Endothelial cell of umbilical vein (primary cell): ENCODE results near the gene DNAI2. TPM values are rescaled to one million over a fixed set of nuclear protein-coding genes. Genes with fewer than 3 reads are reported as not detected.

ENCODE experiments used
- BruUV-seq: library from RNA; stranded (reverse); fragments of 400-500 nt; replicated peaks from 2 replicates; lab custom pipeline; 2021; lab: Mats Ljungman, UMichigan
- CTCF ChIA-PET: fragments of 300-600, 350-600 bp; sonication (Branson Sonifier 250); formaldehyde crosslinking; loops from one replicate; lab custom pipeline; 2021; ENCODE audit warnings: antibody characterized with exemption, inconsistent platforms; lab: Charles Lee
- POLR2A ChIA-PET: fragments of 300-600, 350-600 bp; sonication (Branson Sonifier 250); formaldehyde crosslinking; loops from one replicate; lab custom pipeline; 2021; ENCODE audit warnings: antibody characterized with exemption, inconsistent platforms; lab: Charles Lee
- DNase-seq: peaks from one replicate; pipeline ENCODE4 v3.0.0-alpha.2; 2011; ENCODE audit warnings: low read depth, low spot score
- FAIRE-seq: peaks from 2 replicates; lab custom pipeline; 2011; peaks lifted over from hg19 to GRCh38; lab: Jason Lieb, UNC
- H2AFZ ChIP-seq: 2 replicates; pipeline ENCODE4 v1.6.0; 2012; ENCODE audit warnings: low read depth, low read length, control low read depth, inconsistent platforms
- H3K27ac ChIP-seq: 2 replicates; pipeline ENCODE4 v1.5.1; 2011; ENCODE audit warnings: low read depth, mild to moderate bottlenecking, control low read depth, low read length, moderate library complexity; ENCODE audit not compliant: insufficient read depth
- H3K27me3 ChIP-seq, 2 experiments: 2 replicates each; pipeline versions ENCODE4 v1.6.0 to v1.6.1; 2011; ENCODE audit warnings: low read length in 2 of 2, mixed read lengths in 1 of 2; ENCODE audit not compliant: control insufficient read depth in 2 of 2, insufficient read depth in 2 of 2
- H3K36me3 ChIP-seq, 2 experiments: 2 replicates in 1 of 2; 3 replicates in 1 of 2; pipeline ENCODE4 v1.5.1; 2011; ENCODE audit warnings: low read length in 2 of 2, mild to moderate bottlenecking in 1 of 2, moderate library complexity in 1 of 2; ENCODE audit not compliant: control insufficient read depth in 2 of 2, insufficient read depth in 2 of 2; ENCODE audit errors: extremely low read depth in 1 of 2
- H3K4me1 ChIP-seq: 3 replicates; pipeline ENCODE4 v1.5.1; 2011; ENCODE audit warnings: mild to moderate bottlenecking, low read length; ENCODE audit not compliant: control insufficient read depth, insufficient read depth; ENCODE audit errors: extremely low read depth
- H3K4me2 ChIP-seq: 2 replicates; pipeline ENCODE4 v1.6.1; 2011; ENCODE audit warnings: low read length, control low read depth, mixed read lengths; ENCODE audit not compliant: insufficient read depth
- H3K4me3 ChIP-seq, 3 experiments: fragments of 200-600 bp in 1 of 3; sonication (generic), shearing (Covaris generic) in 1 of 3; replicated peaks in 1 of 3; 2 replicates each; pipeline ENCODE4 v1.5.1; 2011 to 2016; ENCODE audit warnings: control low read depth in 3 of 3, low read length in 3 of 3, mild to moderate bottlenecking in 2 of 3, inconsistent platforms in 1 of 3, low read depth in 1 of 3, moderate library complexity in 1 of 3; ENCODE audit not compliant: insufficient read depth in 1 of 3
- H3K79me2 ChIP-seq: 2 replicates; pipeline ENCODE4 v1.6.0; 2012; ENCODE audit warnings: low read length, inconsistent platforms; ENCODE audit not compliant: control insufficient read depth, insufficient read depth
- H3K9ac ChIP-seq: replicated peaks from 2 replicates; pipeline ENCODE3; 2011; ENCODE audit warnings: low read length, control low read depth; ENCODE audit not compliant: insufficient read depth; ENCODE audit errors: extremely low read depth
- H3K9me1 ChIP-seq: replicated peaks from 3 replicates; pipeline ENCODE4 v1.6.0; 2011; ENCODE audit warnings: mild to moderate bottlenecking, low read length; ENCODE audit not compliant: control insufficient read depth, insufficient read depth; ENCODE audit errors: extremely low read depth
- H3K9me3 ChIP-seq: replicated peaks from 2 replicates; pipeline ENCODE4 v1.5.1; 2012; ENCODE audit warnings: low read length, inconsistent platforms; ENCODE audit not compliant: control insufficient read depth, insufficient read depth
- H4K20me1 ChIP-seq: replicated peaks from 2 replicates; pipeline ENCODE3; 2011; ENCODE audit warnings: mild to moderate bottlenecking, low read length; ENCODE audit not compliant: control insufficient read depth, insufficient read depth; ENCODE audit errors: extremely low read depth
- EZH2 ChIP-seq: IDR thresholded peaks from 2 replicates; pipeline ENCODE4 v1.6.1; 2012; ENCODE audit warnings: borderline replicate concordance, low read depth, mild to moderate bottlenecking, moderate library complexity, low read length, inconsistent platforms; ENCODE audit not compliant: severe bottlenecking
- FOS ChIP-seq: IDR thresholded peaks from 2 replicates; pipeline ENCODE4 v1.6.1; 2011; ENCODE audit warnings: mild to moderate bottlenecking, low read length, moderate library complexity, borderline replicate concordance; ENCODE audit not compliant: insufficient read depth
- GATA2 ChIP-seq: IDR thresholded peaks from 2 replicates; pipeline ENCODE4 v1.7.0; 2011; ENCODE audit warnings: low read depth, mild to moderate bottlenecking, moderate library complexity, mixed read lengths, low read length; ENCODE audit not compliant: insufficient read length, insufficient read depth
- JUN ChIP-seq: IDR thresholded peaks from 2 replicates; pipeline ENCODE4 v1.6.1; 2011; ENCODE audit warnings: borderline replicate concordance, low read depth; ENCODE audit not compliant: insufficient read length, insufficient read depth
- MAX ChIP-seq: IDR thresholded peaks from 2 replicates; pipeline ENCODE4 v1.6.1; 2011; ENCODE audit not compliant: insufficient read depth, insufficient read length
- MYC ChIP-seq: IDR thresholded peaks from one replicate; pipeline ENCODE4 v1.6.1; 2011; ENCODE audit warnings: mild to moderate bottlenecking, low read depth, low read length
- POLR2A ChIP-seq: IDR thresholded peaks from 2 replicates; pipeline ENCODE4 v1.6.1; 2012; ENCODE audit warnings: low read depth, mild to moderate bottlenecking, control low read depth, low read length
- POLR2AphosphoS5 ChIP-seq: IDR thresholded peaks from 2 replicates; pipeline ENCODE4 v1.6.1; 2012; ENCODE audit warnings: low read depth, mild to moderate bottlenecking, control low read depth, low read length, moderate library complexity; ENCODE audit not compliant: insufficient read depth
- dilution Hi-C: fragments of 300-500 bp; cut with MboI; formaldehyde crosslinking; loops from one replicate; pipeline ENCODE4 v1.15.0; 2019; ENCODE audit warnings: low sequenced_read_pairs; ENCODE audit not compliant: extremely low pct_ligation_motif_present
- intact Hi-C: fragments of 100-400 bp; cut with micrococcal nuclease; formaldehyde crosslinking; loops from one replicate; pipeline ENCODE4 v1.10.0; 2022
- polyA plus RNA-seq, 4 experiments: library from polyadenylated mRNA; depleted of rRNA in 3 of 4; stranded (reverse) in 3 of 4; unstranded in 1 of 4; fragments of >200 nt; gene quantifications; 2 replicates each; pipeline versions ENCODE4 v1.2.1 to v1.2.3, GENCODE V29; 2011 to 2012; ENCODE audit warnings: missing spikeins in 1 of 4
- total RNA-seq: library from RNA; stranded (reverse); gene quantifications from 2 replicates; pipeline ENCODE4 v1.2.3, GENCODE V29; 2021
- TF ChIP-seq, protein P1 (sequence below), 2 donors: IDR thresholded peaks; 1 replicate in 1 of 2; 2 replicates in 1 of 2; pipeline ENCODE4 v1.5.1; 2011; ENCODE audit warnings: low read length in 2 of 2, mild to moderate bottlenecking in 2 of 2, moderate library complexity in 2 of 2, control low read depth in 1 of 2, inconsistent platforms in 1 of 2, low read depth in 1 of 2; ENCODE audit not compliant: insufficient read depth in 1 of 2; ENCODE audit errors: extremely low read depth in 1 of 2

DNAI2 gene
- total and polyA plus RNA-seq, 2 donors (not counting 3 experiments of a cell fraction or from before 2014, with no cell fraction given) = not detected

DNA sequence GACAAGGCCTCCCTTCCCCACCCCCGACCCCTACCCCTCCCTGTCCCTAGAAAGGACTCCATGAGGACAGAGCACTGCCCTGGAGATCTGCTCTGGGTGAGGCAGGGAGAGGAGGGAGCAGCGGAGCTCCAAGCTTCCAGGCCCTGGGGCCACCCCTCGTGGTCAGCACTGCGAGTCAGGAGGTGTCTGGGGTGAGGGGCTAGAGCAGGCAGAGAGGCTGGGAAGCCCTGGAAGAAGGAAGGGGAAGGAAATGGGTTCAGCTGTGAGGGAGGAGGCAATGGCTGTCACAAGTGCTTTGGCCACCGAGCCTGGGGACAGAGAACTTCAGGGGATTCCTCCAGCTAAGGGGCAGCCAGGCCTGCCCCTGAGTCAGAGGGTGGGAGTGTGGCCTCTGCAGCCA lies 28.2 kb upstream of the DNAI2 start:
- no peak overlapping the region for H3K9ac ChIP-seq
- no peaks in the 10 kb centered on the region for H4K20me1 ChIP-seq
- BruUV-seq = no TSS peak
- no peaks in the 10 kb centered on the region for H3K79me2 ChIP-seq
- no peak for FAIRE-seq
- no peaks in the 10 kb centered on the region for H3K27me3 ChIP-seq
- no peak overlapping the region for H3K4me3 ChIP-seq
- no peak overlapping the region for H2AFZ ChIP-seq
- intact Hi-C loops (no loop called here), dilution Hi-C loops (no loop called here)
- CTCF ChIA-PET = no interaction called here
- H3K9me1 ChIP-seq = no peaks in the 10 kb centered on the region
- POLR2A ChIA-PET = no interaction called here
- no peak overlapping the region for H3K27ac ChIP-seq
- H3K9me3 ChIP-seq = no peaks in the 10 kb centered on the region
- H3K4me2 ChIP-seq = no peak overlapping the region
- no peak for DNase-seq
- H3K36me3 ChIP-seq = no peaks in the 10 kb centered on the region
- H3K4me1 ChIP-seq = no peaks in the 10 kb centered on the region
- no peak for TF ChIP-seq MAX
- TF ChIP-seq, protein P1, sequence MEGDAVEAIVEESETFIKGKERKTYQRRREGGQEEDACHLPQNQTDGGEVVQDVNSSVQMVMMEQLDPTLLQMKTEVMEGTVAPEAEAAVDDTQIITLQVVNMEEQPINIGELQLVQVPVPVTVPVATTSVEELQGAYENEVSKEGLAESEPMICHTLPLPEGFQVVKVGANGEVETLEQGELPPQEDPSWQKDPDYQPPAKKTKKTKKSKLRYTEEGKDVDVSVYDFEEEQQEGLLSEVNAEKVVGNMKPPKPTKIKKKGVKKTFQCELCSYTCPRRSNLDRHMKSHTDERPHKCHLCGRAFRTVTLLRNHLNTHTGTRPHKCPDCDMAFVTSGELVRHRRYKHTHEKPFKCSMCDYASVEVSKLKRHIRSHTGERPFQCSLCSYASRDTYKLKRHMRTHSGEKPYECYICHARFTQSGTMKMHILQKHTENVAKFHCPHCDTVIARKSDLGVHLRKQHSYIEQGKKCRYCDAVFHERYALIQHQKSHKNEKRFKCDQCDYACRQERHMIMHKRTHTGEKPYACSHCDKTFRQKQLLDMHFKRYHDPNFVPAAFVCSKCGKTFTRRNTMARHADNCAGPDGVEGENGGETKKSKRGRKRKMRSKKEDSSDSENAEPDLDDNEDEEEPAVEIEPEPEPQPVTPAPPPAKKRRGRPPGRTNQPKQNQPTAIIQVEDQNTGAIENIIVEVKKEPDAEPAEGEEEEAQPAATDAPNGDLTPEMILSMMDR (IDR thresholded peaks at IDR 0.05; ENCODE audit: extremely low read depth in 1 of 2, insufficient read depth in 1 of 2, low read depth in 1 of 2, low read length in 2 of 2) = no peak
- no peak for TF ChIP-seq FOS
- no peak for TF ChIP-seq GATA2
- TF ChIP-seq EZH2 = no peak
- TF ChIP-seq JUN = no peak
- TF ChIP-seq POLR2AphosphoS5 = no peak
- no peak for TF ChIP-seq POLR2A
- TF ChIP-seq MYC = no peak
